Liver (tissue), 9 donors: ENCODE data around the gene CACNA1D. TPM values are rescaled to one million over a fixed set of nuclear protein-coding genes. Genes with fewer than 3 reads are reported as not detected.

Experiments used
- DNase-seq: peaks from one replicate; pipeline ENCODE4 v3.0.0-alpha.2; 2017; ENCODE audit warnings: low spot score
- H3K27ac ChIP-seq, 2 donors: one replicate each; pipeline ENCODE4 v1.7.0; 2013; ENCODE audit warnings: inconsistent platforms in 2 of 2, low read length in 2 of 2, control low read depth in 1 of 2, low read depth in 1 of 2, mild to moderate bottlenecking in 1 of 2
- H3K27me3 ChIP-seq, 4 donors: one replicate each; pipeline versions ENCODE4 v1.6.1 to v1.7.0; 2013; ENCODE audit warnings: low read length in 3 of 4, inconsistent platforms in 1 of 4, mild to moderate bottlenecking in 1 of 4, moderate library complexity in 1 of 4; ENCODE audit not compliant: control insufficient read depth in 4 of 4, insufficient read depth in 4 of 4
- H3K36me3 ChIP-seq, 4 donors: one replicate each; pipeline versions ENCODE4 v1.6.1 to v1.7.0; 2013; ENCODE audit warnings: low read length in 3 of 4, mild to moderate bottlenecking in 3 of 4, low read depth in 1 of 4, moderate library complexity in 1 of 4; ENCODE audit not compliant: control insufficient read depth in 4 of 4, insufficient read depth in 3 of 4
- H3K4me1 ChIP-seq, 4 donors: one replicate each; pipeline versions ENCODE4 v1.6.1 to v1.7.0; 2013; ENCODE audit warnings: low read length in 3 of 4, mild to moderate bottlenecking in 3 of 4, moderate library complexity in 1 of 4; ENCODE audit not compliant: control insufficient read depth in 4 of 4, insufficient read depth in 4 of 4
- H3K4me3 ChIP-seq, 3 donors: one replicate each; pipeline versions ENCODE4 v1.6.1 to v1.7.0; 2013; ENCODE audit warnings: low read length in 3 of 3, control low read depth in 1 of 3, low read depth in 1 of 3, mild to moderate bottlenecking in 1 of 3
- H3K9ac ChIP-seq, 2 donors: one replicate each; pipeline ENCODE4 v1.7.0; 2013; ENCODE audit warnings: low read length in 2 of 2, mild to moderate bottlenecking in 2 of 2, moderate library complexity in 2 of 2, control low read depth in 1 of 2, low read depth in 1 of 2
- H3K9me3 ChIP-seq, 4 donors: one replicate each; pipeline versions ENCODE4 v1.6.1 to v1.7.0; 2013; ENCODE audit warnings: low read length in 3 of 4; ENCODE audit not compliant: control insufficient read depth in 4 of 4
- EGR1 ChIP-seq, 2 donors: IDR thresholded peaks; 2 replicates each; pipeline ENCODE4 v1.6.1; 2016 to 2018; ENCODE audit warnings: antibody characterized with exemption in 2 of 2, low read depth in 2 of 2
- FOXA1 ChIP-seq: IDR thresholded peaks from 2 replicates; pipeline ENCODE4 v1.6.1; 2016; ENCODE audit warnings: antibody characterized with exemption
- FOXA2 ChIP-seq: IDR thresholded peaks from 2 replicates; pipeline ENCODE4 v1.6.1; 2016; ENCODE audit warnings: antibody characterized with exemption
- GABPA ChIP-seq, 2 donors: IDR thresholded peaks in 1 of 2; conservative IDR thresholded peaks in 1 of 2; 2 replicates each; pipeline ENCODE4 v1.6.1; 2016; ENCODE audit warnings: antibody characterized with exemption in 2 of 2, mild to moderate bottlenecking in 1 of 2, moderate library complexity in 1 of 2
- HNF4A ChIP-seq, 2 donors: conservative IDR thresholded peaks; 2 replicates each; pipeline ENCODE4 v1.6.1; 2016; ENCODE audit warnings: antibody characterized with exemption in 2 of 2, mild to moderate bottlenecking in 2 of 2
- HNF4G ChIP-seq: IDR thresholded peaks from 2 replicates; pipeline ENCODE4 v1.6.1; 2016; ENCODE audit warnings: antibody characterized with exemption
- JUND ChIP-seq, 2 donors: IDR thresholded peaks; 2 replicates each; pipeline ENCODE4 v1.6.1; 2016; ENCODE audit warnings: antibody characterized with exemption in 2 of 2
- NR2F2 ChIP-seq: IDR thresholded peaks from 2 replicates; pipeline ENCODE4 v1.6.1; 2016; ENCODE audit warnings: antibody characterized with exemption
- RAD21 ChIP-seq, 2 donors: IDR thresholded peaks; 2 replicates each; pipeline ENCODE4 v1.6.1; 2016; ENCODE audit warnings: antibody characterized with exemption in 2 of 2, mild to moderate bottlenecking in 2 of 2
- RXRA ChIP-seq, 2 donors: IDR thresholded peaks; 2 replicates each; pipeline ENCODE4 v1.6.1; 2017 to 2018; ENCODE audit warnings: antibody characterized with exemption in 2 of 2, mild to moderate bottlenecking in 1 of 2
- SP1 ChIP-seq: IDR thresholded peaks from 2 replicates; pipeline ENCODE4 v1.6.1; 2018; ENCODE audit warnings: antibody characterized with exemption, mild to moderate bottlenecking
- TAF1 ChIP-seq: conservative IDR thresholded peaks from 2 replicates; pipeline ENCODE4 v1.6.1; 2016; ENCODE audit warnings: antibody characterized with exemption, mild to moderate bottlenecking
- YY1 ChIP-seq: IDR thresholded peaks from 2 replicates; pipeline ENCODE4 v1.6.1; 2016; ENCODE audit warnings: antibody characterized with exemption, mild to moderate bottlenecking
- whole genome bisulfite sequencing: extraction: QIAGEN DNeasy Blood & Tissue Kit; methylation state at CpG from one replicate; pipeline ENCODE4 v1.1.7; 2013; 5-methylcytosine and 5-hydroxymethylcytosine counted together
- polyA plus RNA-seq, 2 donors: library from polyadenylated mRNA; stranded (reverse) in 1 of 2; unstranded in 1 of 2; fragments of 200-250 nt in 1 of 2; fragments of >200 nt in 1 of 2; fragmentation: Nextera tagmentation in 1 of 2; extraction: Ambion mirVana in 1 of 2; gene quantifications; one replicate each; pipeline versions ENCODE4 v1.2.1 to v1.2.3, GENCODE V29; 2013 to 2015
- total RNA-seq, 2 donors: library from RNA; depleted of rRNA; stranded (reverse); fragments of >200 nt; gene quantifications; one replicate each; pipeline ENCODE4 v1.2.3, GENCODE V29; 2014
- TF ChIP-seq, protein P1 (sequence below): IDR thresholded peaks from 2 replicates; pipeline ENCODE4 v1.6.1; 2016; ENCODE audit warnings: antibody characterized with exemption
- TF ChIP-seq, protein P2 (sequence below): IDR thresholded peaks from 2 replicates; pipeline ENCODE4 v1.6.1; 2016; ENCODE audit warnings: antibody characterized with exemption, mild to moderate bottlenecking
- TF ChIP-seq, protein P3 (sequence below): fragments of 150-350 bp; IDR thresholded peaks from 2 replicates; pipeline ENCODE4 v1.5.1; 2017; ENCODE audit warnings: improper control_type of control experiment, low read depth, low read length; ENCODE audit not compliant: missing input control
- TF ChIP-seq, protein P4 (sequence below): IDR thresholded peaks from 2 replicates; pipeline ENCODE4 v1.6.1; 2016; ENCODE audit warnings: antibody characterized with exemption
- TF ChIP-seq, protein P5 (sequence below): IDR thresholded peaks from 2 replicates; pipeline ENCODE4 v1.6.1; 2016; ENCODE audit warnings: antibody characterized with exemption
- donor health status: healthy.
- donor health status: healthy.
- donor health status: healthy.
- donor health status: healthy.
- donor health status: healthy.

The CACNA1D gene
- total and polyA plus RNA-seq, 4 donors: 1.8 to 18.9 (median 3.4) TPM

DNA sequence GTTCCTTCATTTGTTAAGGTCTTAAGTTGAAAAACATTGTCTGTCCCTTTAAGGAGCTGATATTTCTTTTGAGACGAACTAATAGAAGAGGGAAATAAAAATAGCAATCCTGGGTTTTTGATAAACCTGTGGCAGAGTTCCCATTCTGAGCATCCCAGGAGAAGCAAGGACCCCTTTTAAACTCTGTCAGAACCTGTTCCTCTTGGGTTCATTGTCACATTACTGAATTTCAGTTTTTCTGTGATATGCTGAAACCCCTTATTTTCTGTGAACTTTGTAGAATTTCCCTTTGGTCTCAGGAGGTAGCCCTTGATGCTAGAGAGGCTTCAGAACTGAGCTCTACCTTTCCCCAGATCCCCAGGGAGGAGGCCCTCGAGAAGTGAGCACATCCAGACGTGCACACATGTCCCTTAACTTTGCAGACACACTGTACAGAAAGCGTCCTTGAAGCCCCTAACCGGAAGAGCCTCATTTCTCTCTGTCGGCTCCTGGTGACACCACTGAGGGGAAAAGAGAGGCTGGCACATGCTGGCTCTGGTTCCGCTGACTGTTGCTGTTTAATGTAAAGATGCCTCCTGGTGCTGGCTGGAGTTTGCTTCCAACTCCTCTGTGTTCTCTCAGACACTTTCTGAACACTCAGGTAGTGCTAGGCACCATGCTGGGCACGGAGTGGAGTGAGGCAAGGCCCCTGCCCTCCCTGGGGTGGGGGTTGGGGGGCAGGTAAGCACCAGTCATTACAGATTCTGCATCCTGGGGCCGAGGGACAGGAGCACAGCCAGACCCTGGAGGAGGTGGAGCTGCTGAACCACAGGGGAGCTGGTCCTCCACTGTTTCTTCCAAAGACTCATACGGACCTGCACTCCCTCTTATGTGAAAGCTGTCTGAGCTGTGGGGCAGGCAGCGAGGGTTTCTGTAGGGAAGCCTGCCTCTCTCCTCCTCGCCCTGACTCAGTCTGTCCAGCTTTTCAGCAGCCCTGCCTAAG, 274.4 kb downstream of the CACNA1D start:
- Histone ChIP-seq H3K9ac (no peak overlapping the region), H3K27me3 (no peaks in the 10 kb centered on the region), H3K9me3 (no peaks in the 10 kb centered on the region), H3K27ac (no peak overlapping the region), H3K4me1 (no peaks in the 10 kb centered on the region), H3K4me3 (no peak overlapping the region), H3K36me3 (no peaks in the 10 kb centered on the region)
- 75% methylated on average over 12 of the region's 12 CpGs for WGBS
- TF ChIP-seq FOXA2 (no peak), HNF4A (conservative IDR thresholded peaks at IDR 0.05) (no peak), EGR1 (IDR thresholded peaks at IDR 0.05; ENCODE audit: low read depth in 2 of 2) (no peak), RAD21 (IDR thresholded peaks at IDR 0.05) (no peak), TAF1 (no peak), RXRA (IDR thresholded peaks at IDR 0.05) (no peak), YY1 (no peak), HNF4G (no peak), GABPA (IDR thresholded peaks at IDR 0.05 in 1 of 2, conservative IDR thresholded peaks at IDR 0.05 in 1 of 2) (no peak), FOXA1 (no peak), SP1 (no peak), NR2F2 (no peak), JUND (IDR thresholded peaks at IDR 0.05) (no peak)
- TF ChIP-seq, protein P1, sequence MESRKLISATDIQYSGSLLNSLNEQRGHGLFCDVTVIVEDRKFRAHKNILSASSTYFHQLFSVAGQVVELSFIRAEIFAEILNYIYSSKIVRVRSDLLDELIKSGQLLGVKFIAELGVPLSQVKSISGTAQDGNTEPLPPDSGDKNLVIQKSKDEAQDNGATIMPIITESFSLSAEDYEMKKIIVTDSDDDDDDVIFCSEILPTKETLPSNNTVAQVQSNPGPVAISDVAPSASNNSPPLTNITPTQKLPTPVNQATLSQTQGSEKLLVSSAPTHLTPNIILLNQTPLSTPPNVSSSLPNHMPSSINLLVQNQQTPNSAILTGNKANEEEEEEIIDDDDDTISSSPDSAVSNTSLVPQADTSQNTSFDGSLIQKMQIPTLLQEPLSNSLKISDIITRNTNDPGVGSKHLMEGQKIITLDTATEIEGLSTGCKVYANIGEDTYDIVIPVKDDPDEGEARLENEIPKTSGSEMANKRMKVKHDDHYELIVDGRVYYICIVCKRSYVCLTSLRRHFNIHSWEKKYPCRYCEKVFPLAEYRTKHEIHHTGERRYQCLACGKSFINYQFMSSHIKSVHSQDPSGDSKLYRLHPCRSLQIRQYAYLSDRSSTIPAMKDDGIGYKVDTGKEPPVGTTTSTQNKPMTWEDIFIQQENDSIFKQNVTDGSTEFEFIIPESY: no peak
- TF ChIP-seq, protein P2, sequence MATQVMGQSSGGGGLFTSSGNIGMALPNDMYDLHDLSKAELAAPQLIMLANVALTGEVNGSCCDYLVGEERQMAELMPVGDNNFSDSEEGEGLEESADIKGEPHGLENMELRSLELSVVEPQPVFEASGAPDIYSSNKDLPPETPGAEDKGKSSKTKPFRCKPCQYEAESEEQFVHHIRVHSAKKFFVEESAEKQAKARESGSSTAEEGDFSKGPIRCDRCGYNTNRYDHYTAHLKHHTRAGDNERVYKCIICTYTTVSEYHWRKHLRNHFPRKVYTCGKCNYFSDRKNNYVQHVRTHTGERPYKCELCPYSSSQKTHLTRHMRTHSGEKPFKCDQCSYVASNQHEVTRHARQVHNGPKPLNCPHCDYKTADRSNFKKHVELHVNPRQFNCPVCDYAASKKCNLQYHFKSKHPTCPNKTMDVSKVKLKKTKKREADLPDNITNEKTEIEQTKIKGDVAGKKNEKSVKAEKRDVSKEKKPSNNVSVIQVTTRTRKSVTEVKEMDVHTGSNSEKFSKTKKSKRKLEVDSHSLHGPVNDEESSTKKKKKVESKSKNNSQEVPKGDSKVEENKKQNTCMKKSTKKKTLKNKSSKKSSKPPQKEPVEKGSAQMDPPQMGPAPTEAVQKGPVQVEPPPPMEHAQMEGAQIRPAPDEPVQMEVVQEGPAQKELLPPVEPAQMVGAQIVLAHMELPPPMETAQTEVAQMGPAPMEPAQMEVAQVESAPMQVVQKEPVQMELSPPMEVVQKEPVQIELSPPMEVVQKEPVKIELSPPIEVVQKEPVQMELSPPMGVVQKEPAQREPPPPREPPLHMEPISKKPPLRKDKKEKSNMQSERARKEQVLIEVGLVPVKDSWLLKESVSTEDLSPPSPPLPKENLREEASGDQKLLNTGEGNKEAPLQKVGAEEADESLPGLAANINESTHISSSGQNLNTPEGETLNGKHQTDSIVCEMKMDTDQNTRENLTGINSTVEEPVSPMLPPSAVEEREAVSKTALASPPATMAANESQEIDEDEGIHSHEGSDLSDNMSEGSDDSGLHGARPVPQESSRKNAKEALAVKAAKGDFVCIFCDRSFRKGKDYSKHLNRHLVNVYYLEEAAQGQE: no peak
- TF ChIP-seq, protein P3, sequence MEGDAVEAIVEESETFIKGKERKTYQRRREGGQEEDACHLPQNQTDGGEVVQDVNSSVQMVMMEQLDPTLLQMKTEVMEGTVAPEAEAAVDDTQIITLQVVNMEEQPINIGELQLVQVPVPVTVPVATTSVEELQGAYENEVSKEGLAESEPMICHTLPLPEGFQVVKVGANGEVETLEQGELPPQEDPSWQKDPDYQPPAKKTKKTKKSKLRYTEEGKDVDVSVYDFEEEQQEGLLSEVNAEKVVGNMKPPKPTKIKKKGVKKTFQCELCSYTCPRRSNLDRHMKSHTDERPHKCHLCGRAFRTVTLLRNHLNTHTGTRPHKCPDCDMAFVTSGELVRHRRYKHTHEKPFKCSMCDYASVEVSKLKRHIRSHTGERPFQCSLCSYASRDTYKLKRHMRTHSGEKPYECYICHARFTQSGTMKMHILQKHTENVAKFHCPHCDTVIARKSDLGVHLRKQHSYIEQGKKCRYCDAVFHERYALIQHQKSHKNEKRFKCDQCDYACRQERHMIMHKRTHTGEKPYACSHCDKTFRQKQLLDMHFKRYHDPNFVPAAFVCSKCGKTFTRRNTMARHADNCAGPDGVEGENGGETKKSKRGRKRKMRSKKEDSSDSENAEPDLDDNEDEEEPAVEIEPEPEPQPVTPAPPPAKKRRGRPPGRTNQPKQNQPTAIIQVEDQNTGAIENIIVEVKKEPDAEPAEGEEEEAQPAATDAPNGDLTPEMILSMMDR: no peak
- TF ChIP-seq, protein P4, sequence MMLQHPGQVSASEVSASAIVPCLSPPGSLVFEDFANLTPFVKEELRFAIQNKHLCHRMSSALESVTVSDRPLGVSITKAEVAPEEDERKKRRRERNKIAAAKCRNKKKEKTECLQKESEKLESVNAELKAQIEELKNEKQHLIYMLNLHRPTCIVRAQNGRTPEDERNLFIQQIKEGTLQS: no peak
- TF ChIP-seq, protein P5, sequence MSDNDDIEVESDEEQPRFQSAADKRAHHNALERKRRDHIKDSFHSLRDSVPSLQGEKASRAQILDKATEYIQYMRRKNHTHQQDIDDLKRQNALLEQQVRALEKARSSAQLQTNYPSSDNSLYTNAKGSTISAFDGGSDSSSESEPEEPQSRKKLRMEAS: no peak
- no peak for DNase-seq
